ENCODE measurements around the gene BBIP1. TPM values are rescaled to one million over a fixed set of nuclear protein-coding genes. Genes with fewer than 3 reads are reported as not detected.

Gene BBIP1
- total RNA-seq, 2 experiments from 2014 or later: 17.1 to 21.9 TPM

DNA sequence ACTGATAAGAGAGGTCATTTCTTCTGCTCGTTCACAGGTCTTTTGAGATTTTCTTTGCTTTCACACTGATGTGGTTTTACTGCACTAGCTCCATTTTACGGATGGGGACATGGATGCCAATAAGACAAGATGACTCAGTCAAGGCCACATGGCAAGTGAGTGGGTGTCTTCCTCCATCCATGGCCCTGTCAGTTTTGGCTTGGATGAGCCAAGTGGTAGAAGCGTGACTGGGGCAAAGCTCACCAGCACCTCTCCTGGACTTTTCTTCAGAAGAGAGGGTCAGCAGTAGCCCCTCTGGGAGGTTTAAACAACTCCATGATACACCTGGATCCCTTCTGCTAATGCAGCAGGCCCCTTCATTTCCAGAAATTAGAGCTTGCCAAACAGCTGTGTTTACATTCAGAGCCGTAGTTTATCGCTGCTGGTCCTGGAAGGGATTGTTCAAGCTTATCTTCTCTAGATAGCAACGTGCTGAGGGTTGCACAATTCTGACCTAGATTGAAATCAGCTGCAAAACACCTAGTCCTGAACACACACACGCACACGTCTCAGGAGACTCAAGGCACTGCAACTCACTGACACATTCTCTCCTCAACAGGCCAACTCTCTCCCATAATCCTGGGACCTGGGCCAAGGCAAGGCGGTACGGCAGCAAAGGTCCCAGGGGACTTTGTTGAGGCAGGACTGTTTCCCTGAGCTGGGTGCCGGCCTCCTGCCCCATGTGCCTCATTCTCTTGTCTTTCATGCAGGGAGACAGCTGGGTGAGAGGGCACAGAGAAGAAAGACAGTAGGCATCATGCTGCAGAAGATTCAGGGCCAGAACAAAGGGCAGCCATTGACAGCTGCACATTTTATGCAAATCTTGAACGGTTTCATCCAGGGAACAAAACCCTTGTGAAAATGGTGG lies 61.5 kb downstream of the BBIP1 start:
- no peaks in the 10 kb centered on the region for H3K9me3 ChIP-seq (ENCODE audit: control insufficient read depth in 1 of 2, insufficient read depth in 1 of 2, low read length in 2 of 2)
- H3K36me3 ChIP-seq (ENCODE audit: insufficient read depth, low read length): no peaks in the 10 kb centered on the region
- peak overlapping the region; percentile 77 to 88 for H3K27ac ChIP-seq (ENCODE audit: low read depth in 1 of 2, low read length in 2 of 2)
- peaks cover 80% of the 10 kb centered on the region for H3K4me1 ChIP-seq (ENCODE audit: insufficient read depth, low read length)
- TF ChIP-seq, protein P1, sequence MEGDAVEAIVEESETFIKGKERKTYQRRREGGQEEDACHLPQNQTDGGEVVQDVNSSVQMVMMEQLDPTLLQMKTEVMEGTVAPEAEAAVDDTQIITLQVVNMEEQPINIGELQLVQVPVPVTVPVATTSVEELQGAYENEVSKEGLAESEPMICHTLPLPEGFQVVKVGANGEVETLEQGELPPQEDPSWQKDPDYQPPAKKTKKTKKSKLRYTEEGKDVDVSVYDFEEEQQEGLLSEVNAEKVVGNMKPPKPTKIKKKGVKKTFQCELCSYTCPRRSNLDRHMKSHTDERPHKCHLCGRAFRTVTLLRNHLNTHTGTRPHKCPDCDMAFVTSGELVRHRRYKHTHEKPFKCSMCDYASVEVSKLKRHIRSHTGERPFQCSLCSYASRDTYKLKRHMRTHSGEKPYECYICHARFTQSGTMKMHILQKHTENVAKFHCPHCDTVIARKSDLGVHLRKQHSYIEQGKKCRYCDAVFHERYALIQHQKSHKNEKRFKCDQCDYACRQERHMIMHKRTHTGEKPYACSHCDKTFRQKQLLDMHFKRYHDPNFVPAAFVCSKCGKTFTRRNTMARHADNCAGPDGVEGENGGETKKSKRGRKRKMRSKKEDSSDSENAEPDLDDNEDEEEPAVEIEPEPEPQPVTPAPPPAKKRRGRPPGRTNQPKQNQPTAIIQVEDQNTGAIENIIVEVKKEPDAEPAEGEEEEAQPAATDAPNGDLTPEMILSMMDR (IDR thresholded peaks at IDR 0.05): no peak
- ChIA-PET POLR2A (interaction anchor here (0.5 to 6.8 kb wide), 18 partner anchors 10 to 185 kb away, joined by 3 to 102 read pairs (median 5); partner anchors contain the start of genes BBIP1, PDCD4 and SHOC2), CTCF (interaction anchor here (1.0 to 2.3 kb wide), 6 partner anchors 11 to 111 kb away, joined by 3 to 14 read pairs (median 6); partner anchors contain the start of gene PDCD4)
- Mint-ChIP-seq H3K36me3 (ENCODE audit: low read depth) (no peaks in the 10 kb centered on the region), H3K27ac (peak overlapping the region; percentile 96), H3K9me3 (no peaks in the 10 kb centered on the region), H3K4me3 (peak overlapping the region; percentile 49), H3K27me3 (no peaks in the 10 kb centered on the region), H3K4me1 (ENCODE audit: low read depth) (peaks cover 89% of the 10 kb centered on the region)
- ATAC-seq (ENCODE audit: poor library complexity) (peak; percentile 43), DNase-seq (peak in 5 of 14 experiments; percentile 32 to 74 (median 58))
- intact Hi-C loops (cut with DNase I, micrococcal nuclease): no loop called here
- H3K4me3 ChIP-seq (ENCODE audit: low read length): no peak overlapping the region
- no peaks in the 10 kb centered on the region for H3K27me3 ChIP-seq (ENCODE audit: control insufficient read depth in 1 of 2, insufficient read depth in 2 of 2, low read length in 2 of 2)

DNA sequence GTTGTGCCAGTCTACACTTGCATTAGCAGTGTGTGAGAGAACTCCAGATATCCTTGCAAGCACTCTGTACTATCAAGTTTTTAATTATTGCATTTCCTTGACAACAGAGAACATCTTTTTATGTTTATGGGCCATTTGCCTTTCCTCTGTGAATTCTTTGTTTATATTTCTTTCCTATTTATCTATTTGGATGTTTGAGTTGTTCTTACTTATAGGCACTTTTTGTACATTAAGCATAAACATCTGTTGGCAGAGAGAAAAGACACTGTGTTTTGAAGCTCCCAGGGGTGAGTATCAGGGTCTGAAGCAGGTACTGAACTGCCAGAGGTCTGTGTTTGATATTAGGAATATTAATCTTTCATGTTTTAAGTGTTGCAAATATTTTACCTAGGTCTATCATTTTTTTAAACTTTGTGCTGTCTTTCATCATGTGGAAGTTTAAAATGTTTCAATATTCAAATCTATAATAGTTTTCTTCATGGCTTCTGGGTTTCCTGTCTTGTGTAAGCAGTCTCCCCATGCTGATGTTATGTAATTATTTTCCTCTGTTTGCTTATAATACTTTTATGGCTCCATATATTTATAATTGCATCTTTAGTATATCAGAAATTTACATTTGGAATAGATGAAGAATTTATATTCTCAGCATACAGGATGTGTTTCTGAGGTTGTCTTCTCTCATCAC lies 64.9 kb downstream of the BBIP1 start:
- peak overlapping the region; percentile 12 for H3K4me3 Mint-ChIP-seq
- peaks cover 87% of the 10 kb centered on the region for H3K4me1 Mint-ChIP-seq (ENCODE audit: low read depth)
- H3K27me3 Mint-ChIP-seq: no peaks in the 10 kb centered on the region
- CTCF ChIA-PET: interaction anchor here (0.7 to 1.5 kb wide), 2 partner anchors 8 to 14 kb away, joined by 3 to 4 read pairs; no protein-coding TSS in a partner anchor
- Histone ChIP-seq H3K27me3 (ENCODE audit: control insufficient read depth in 1 of 2, insufficient read depth in 2 of 2, low read length in 2 of 2) (no peaks in the 10 kb centered on the region), H3K36me3 (ENCODE audit: insufficient read depth, low read length) (no peaks in the 10 kb centered on the region), H3K4me3 (ENCODE audit: low read length) (no peak overlapping the region), H3K27ac (ENCODE audit: low read depth in 1 of 2, low read length in 2 of 2) (no peak overlapping the region), H3K9me3 (ENCODE audit: control insufficient read depth in 1 of 2, insufficient read depth in 1 of 2, low read length in 2 of 2) (no peaks in the 10 kb centered on the region), H3K4me1 (ENCODE audit: insufficient read depth, low read length) (peaks cover 78% of the 10 kb centered on the region)
- no peaks in the 10 kb centered on the region for H3K9me3 Mint-ChIP-seq
- POLR2A ChIA-PET: interaction anchor here (0.5 to 1.7 kb wide), 2 partner anchors 10 to 14 kb away, joined by 3 to 4 read pairs; no protein-coding TSS in a partner anchor
- intact Hi-C loops (cut with DNase I, micrococcal nuclease): no loop called here
- ATAC-seq (ENCODE audit: poor library complexity) (no peak), DNase-seq (no peak)
- TF ChIP-seq, protein P1 (IDR thresholded peaks at IDR 0.05): no peak
- peak overlapping the region; percentile 52 for H3K27ac Mint-ChIP-seq
- no peaks in the 10 kb centered on the region for H3K36me3 Mint-ChIP-seq (ENCODE audit: low read depth)

DNA sequence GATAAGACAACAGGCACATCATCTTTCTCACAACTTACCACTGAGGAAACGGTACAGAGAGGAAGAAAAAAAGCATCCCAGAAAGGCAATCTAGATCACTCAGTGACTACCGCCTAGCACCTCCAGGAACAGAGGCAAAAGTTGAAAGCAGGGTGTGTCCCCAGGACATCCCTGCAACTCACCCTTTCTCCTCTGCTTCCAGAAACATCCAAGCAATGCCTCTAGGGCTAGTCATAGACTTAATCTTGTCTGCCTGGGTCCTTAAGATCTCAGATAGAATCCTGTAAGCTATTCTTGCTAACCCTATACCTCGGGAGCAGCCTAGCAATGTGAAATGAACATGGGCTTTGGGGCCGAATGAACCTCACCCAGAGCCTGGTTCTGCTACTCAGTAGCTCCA lies 66.0 kb downstream of the BBIP1 start:
- ChIA-PET CTCF (interaction anchor here (0.6 to 1.5 kb wide), 4 partner anchors 15 to 29 kb away, joined by 3 to 4 read pairs (median 3); no protein-coding TSS in a partner anchor), POLR2A (interaction anchor here (1.1 to 1.8 kb wide), 9 partner anchors 8 to 51 kb away, joined by 3 to 11 read pairs (median 4); partner anchors contain the start of gene PDCD4)
- TF ChIP-seq, protein P1 (IDR thresholded peaks at IDR 0.05): no peak
- DNase-seq: no peak
- H3K36me3 ChIP-seq (ENCODE audit: insufficient read depth, low read length): no peaks in the 10 kb centered on the region
- H3K27me3 Mint-ChIP-seq: no peaks in the 10 kb centered on the region
- no peak overlapping the region for H3K27ac ChIP-seq (ENCODE audit: low read depth in 1 of 2, low read length in 2 of 2)
- ATAC-seq (ENCODE audit: poor library complexity): no peak
- peaks cover 66% of the 10 kb centered on the region for H3K4me1 ChIP-seq (ENCODE audit: insufficient read depth, low read length)
- H3K4me3 Mint-ChIP-seq: peak overlapping the region; percentile 66
- H3K36me3 Mint-ChIP-seq (ENCODE audit: low read depth): no peaks in the 10 kb centered on the region
- H3K4me1 Mint-ChIP-seq (ENCODE audit: low read depth): peaks cover 81% of the 10 kb centered on the region
- H3K27me3 ChIP-seq (ENCODE audit: control insufficient read depth in 1 of 2, insufficient read depth in 2 of 2, low read length in 2 of 2): no peaks in the 10 kb centered on the region
- intact Hi-C loops (cut with DNase I, micrococcal nuclease): no loop called here
- no peaks in the 10 kb centered on the region for H3K9me3 ChIP-seq (ENCODE audit: control insufficient read depth in 1 of 2, insufficient read depth in 1 of 2, low read length in 2 of 2)
- H3K9me3 Mint-ChIP-seq: no peaks in the 10 kb centered on the region
- H3K27ac Mint-ChIP-seq: peak overlapping the region; percentile 52
- H3K4me3 ChIP-seq (ENCODE audit: low read length): no peak overlapping the region
